Activated T-cell treated with anti-CD3 and anti-CD28 coated beads for 48 hours (primary cell): ENCODE measurements around the gene SF3A1.

Source experiments
- DNase-seq: peaks from one replicate; pipeline ENCODE4 v3.0.0-alpha.2; 2020; ENCODE audit warnings: low read depth

Gene SF3A1

GRCh38 chr22:30386960-30387827, 30.5 kb upstream of the SF3A1 start, which contains the start of gene RNF215:
Gene RNF215 (minus strand): TSS chr22:30387411. CDS start chr22:30387313, 98 bp downstream.
- peak; percentile 79 for DNase-seq

DNA sequence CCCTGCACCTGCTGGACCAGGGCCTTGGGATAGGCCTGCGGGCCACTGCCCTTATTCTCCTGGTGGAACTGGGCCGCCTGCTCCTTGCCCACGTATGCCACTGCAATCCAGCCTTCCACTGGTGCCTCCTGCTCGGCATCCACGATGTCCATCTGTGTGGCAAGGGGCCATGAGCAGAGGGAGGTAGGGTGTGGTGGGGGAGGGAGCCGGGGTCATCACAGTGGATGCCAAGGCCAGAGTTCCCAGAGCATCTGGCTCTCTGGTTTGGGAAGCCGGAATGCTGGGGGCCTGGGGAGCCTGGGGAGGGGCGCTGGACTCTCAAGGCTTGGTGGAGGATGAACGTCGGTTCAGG, 29.9 kb upstream of the SF3A1 start:
- DNase-seq = no peak

GRCh38 chr22:30385942-30386341, 29.2 kb upstream of the SF3A1 start:
- no peak for DNase-seq

GRCh38 chr22:30383061-30383460, 26.4 kb upstream of the SF3A1 start:
- DNase-seq = no peak

DNA sequence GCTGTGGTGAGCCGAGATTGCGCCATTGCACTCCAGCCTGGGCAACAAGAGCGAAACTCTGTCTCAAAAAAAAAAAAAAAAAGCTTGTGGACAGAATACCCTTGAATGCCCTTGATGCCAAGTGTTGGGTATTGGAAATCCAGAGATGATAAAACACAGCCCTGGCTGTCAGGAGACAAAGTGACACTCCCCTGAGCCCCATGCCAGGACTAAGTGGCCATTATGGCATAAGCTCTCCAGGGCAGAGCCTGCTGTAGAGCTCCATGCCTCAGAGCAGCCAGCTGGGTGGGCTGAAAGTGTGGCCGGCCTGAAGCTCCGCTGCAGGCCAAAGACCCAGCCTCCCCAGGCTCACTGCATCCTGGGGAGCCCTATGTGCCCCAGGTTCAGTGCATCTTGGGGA, 25.6 kb upstream of the SF3A1 start:
- DNase-seq = no peak

- peak; percentile 43 for DNase-seq
These were observed 24.6 kb upstream of the SF3A1 start for GRCh38 chr22:30381264-30381663.

GRCh38 chr22:30380011-30380410, 23.3 kb upstream of the SF3A1 start:
- no peak for DNase-seq

DNA sequence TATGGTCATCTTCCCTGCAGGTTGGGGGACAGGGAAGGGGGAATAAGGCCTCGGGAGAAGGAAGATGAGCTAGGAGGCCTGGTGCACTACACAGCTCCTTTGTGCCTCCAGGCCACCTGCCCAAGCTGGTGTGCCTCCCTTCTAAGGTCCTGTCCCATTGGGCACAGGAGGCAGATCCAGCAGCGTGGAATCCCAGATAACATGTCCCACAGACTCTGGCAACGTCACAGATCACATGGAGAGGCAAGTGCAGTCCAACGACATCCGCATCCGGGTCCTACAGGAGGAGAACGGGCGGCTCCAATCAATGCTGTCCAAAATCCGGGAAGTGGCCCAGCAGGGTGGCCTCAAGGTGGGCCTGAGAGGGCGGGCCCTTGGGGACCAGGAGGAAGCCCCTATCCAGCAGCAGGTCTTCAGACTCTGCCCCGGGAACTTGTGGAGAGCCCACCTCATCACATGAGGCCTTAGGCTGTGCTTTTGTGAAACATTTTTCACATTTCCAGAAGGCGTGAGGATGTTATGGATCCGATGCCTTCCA, 18.7 kb upstream of the SF3A1 start:
- no peak for DNase-seq

DNA sequence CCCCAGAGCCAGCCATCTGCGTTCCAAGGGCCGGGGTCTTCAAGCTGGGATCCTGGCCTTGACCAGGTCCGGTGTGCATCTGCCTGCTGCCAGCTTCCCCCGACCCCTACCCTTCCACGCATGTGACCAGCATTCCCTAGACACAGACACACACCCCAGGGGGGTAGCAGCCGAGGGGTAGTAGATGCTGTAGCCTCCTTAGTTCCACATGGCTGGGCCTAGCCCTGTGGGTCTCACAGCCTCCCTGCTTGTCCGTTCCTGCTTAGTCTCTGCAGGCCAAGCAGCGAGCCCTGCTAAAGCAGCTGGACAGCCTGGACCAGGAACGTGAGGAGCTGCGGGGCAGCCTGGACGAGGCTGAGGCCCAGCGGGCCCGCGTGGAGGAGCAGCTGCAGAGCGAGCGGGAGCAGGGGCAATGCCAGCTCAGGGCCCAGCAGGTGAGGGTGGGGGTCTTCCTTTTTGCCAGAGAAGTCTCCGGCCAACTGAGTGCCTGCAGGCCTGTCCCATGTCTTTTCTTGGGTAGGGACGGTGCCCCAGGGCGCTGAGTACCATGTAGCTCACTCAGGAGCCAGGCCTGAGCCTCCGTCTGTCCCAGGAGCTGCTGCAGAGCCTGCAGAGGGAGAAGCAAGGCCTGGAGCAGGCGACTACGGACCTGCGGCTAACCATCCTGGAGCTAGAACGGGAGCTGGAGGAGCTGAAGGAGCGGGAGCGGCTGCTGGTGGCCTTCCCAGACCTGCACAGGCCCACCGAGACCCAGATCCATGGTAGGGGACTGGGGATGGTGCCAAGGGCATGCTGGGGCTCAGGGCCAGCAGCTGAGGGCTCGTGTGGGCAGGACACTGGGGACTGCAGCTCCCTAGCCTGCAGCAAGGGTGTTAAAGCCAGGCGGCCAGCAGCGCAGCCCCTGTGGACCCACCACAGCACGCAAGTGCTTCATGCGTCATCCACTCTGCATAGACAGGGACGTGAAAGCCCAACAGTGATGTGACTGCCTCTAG, 16.9 kb upstream of the SF3A1 start:
- DNase-seq = no peak

- DNase-seq = no peak
These were observed 16.2 kb upstream of the SF3A1 start for GRCh38 chr22:30372915-30373314.

GRCh38 chr22:30371981-30372380, 15.3 kb upstream of the SF3A1 start:
- no peak for DNase-seq

- DNase-seq = no peak
These were observed 14.6 kb upstream of the SF3A1 start for GRCh38 chr22:30371321-30371720.

DNA sequence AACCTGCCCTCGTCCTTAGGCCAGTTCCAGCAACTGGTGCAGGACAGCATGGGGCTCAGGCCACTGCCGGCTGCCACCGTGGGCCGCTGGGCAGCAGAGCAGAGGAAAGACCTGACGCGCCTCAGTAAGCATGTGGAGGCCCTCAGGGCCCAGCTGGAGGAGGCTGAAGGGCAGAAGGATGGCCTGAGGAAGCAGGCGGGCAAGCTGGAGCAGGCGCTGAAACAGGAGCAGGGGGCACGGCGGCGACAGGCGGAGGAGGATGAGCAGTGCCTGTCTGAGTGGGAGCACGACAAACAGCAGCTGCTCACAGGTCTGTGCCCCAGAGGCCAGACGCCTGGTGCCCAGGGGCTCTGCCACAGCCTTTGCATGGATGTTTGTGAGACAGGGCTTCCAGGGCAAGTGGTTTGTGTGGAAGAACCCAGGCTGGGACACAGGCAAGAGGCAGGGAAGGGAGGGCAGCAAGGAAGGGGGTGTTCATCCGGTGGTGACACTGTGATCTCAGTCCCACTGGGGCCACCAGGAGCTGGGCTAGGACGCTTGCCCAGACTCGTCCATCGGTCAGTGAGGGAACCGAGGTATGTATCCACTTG, 14.0 kb upstream of the SF3A1 start:
- no peak for DNase-seq

- DNase-seq = no peak
These were observed 11.7 kb upstream of the SF3A1 start for GRCh38 chr22:30368420-30368819.

DNA sequence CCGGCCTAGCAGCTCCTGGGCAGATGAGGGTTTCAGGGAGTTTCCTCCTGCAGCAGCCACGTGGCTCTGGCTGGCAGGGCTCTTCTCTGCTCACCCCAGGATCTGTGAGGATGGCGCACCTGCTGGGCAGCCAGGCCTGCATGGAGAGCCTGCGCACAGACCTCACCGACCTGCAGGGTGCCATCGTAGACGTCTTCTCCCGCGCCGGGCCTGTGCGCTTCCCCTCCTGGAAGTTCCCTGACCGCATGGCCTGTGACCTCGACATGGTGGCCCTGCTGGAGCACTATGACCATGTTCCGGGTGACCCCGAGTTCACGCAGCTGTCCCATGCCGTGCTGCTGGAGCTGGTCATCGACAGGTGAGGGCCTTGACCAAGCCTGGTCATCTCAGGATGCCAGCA, 9.2 kb upstream of the SF3A1 start:
- DNase-seq = no peak

- DNase-seq = no peak
These were observed 6.1 kb upstream of the SF3A1 start for GRCh38 chr22:30362651-30363281.

DNA sequence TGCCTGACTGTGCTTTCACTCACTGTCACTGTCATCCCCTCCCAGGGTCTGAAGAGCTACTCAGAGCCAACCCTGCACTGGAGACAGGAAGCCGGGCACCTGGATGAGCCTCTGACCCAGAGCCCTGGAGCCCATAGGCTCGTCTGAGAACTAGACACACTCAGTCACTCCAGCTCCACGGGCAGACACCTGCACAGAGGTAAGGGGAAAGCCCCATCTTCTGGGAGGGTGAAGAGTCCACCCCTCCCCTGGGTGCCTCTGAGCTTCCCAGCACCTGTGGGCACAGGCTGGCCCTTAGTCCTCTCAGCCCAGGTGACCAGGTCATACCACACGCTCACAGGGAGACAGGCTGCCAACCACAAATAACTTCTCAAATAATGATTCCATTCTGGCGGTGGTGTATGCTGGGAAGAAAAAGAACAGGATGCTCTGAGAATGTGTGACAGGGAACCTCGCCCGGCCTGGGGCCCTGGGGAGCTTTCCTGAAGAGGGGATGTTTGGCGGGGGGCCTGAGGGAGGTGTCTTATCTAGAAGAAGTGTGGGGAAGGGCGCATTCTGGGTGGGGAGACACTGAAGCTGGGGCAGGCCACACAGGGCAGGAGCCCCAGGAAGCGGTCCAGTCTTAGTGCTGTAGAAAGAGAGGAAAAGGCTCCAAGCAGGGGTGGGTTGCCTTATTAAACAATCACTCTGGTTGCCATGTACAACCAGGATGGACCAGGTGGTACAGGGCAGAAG, 5.4 kb upstream of the SF3A1 start:
- no peak for DNase-seq

GRCh38 chr22:30358541-30358940, 1.8 kb upstream of the SF3A1 start:
- no peak for DNase-seq

DNA sequence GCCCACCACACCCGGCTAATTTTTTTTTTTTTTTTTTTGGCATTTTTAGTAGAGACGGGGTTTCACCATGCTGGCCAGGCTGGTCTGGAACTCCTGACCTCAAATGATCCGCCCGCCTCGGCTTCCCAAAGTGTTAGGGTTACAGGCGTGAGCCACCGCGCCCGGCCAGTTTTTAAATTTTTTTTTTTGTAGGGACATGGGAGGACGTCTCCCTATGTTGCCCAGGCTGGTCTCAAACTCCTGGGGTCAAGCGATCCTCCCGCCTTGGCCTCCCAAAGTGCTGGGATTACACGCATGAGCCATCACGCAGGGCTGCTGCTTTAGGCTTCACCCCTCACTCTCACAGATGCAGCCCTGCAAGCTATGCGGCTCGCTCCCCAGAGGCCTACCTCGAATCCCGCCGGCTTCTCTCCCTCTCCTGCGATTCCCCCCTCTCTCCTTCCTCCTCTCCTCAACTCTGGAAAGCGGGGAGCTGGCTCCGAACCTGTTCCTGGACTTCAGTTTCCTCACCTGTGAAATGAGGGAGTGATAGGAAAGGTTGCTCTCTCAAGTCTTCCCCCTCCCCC, 1.0 kb upstream of the SF3A1 start:
- DNase-seq = no peak

DNA sequence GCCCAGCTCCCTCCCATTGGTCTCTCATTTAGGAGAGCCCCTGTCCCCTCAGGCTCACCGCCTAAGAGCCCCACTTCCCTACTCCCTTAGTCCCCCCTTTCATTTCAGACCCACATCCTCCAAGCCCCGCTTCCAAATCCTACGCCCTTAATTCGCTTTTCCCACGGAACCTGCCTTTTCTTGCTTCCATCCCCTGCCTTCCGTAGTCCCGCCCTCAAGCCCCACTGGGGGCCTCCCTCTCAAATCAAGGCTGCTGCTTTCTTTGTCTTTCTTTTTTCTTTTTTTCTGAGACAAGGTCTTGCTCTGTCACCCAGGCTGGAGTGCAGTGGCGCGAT, 509 bp upstream of the SF3A1 start:
- DNase-seq = no peak

DNA sequence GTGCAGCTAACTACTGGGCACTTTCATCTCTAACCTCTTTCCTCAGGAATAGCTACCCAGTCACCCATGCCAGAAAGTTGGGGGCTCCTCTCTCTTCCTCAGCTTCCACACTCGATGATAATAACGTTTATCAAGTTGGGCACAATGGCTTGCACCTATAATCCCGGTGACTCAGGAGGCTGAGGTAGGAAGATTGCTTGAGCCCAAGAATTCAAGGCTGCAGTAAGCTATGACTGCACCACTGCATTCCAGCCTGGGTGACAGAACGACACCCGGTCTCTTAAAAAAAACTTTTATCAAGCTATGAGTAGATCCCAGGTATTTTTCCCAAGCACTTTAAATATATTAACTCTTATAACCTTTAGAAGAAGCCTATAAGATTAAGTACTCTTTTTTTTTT, 2.0 kb downstream of the SF3A1 start:
- DNase-seq = no peak
